Ovary (tissue), 3 donors: Measurements from ENCODE around the gene ERFL.

Source experiments
- CTCF ChIP-seq, 3 donors: fragments of 450-650 bp in 2 of 3; fragments of 200-600 bp in 1 of 3; IDR thresholded peaks; one replicate each; pipeline versions ENCODE4 v1.5.1 to v1.8.0; 2016 to 2022; ENCODE audit warnings: antibody characterized with exemption in 3 of 3, mild to moderate bottlenecking in 1 of 3
- EP300 ChIP-seq: sonication (generic); formaldehyde crosslinking; IDR thresholded peaks from one replicate; pipeline ENCODE4 v1.6.1; 2017; ENCODE audit warnings: antibody characterized with exemption
- POLR2A ChIP-seq: fragments of 450-650 bp; IDR thresholded peaks from one replicate; pipeline ENCODE4 v1.6.1; 2017; ENCODE audit warnings: antibody characterized with exemption, mild to moderate bottlenecking, moderate library complexity
- donor health status: DM: no; HTN: no; CAD: no.

GRCh38 chr19:41928754-41929535, 696 bp upstream of the ERFL start:
- TF ChIP-seq CTCF (IDR thresholded peaks at IDR 0.05) (no peak), EP300 (no peak), POLR2A (no peak)
